ENCODE measurements around the gene PCNA. TPM values are rescaled to one million over a fixed set of nuclear protein-coding genes. Genes with fewer than 3 reads are reported as not detected.
A peak's percentile ranks its signal among the peaks of the same experiment; 100 is the strongest.

Gene PCNA
- total RNA-seq, 1 experiment from 2014 or later = 803 TPM

DNA sequence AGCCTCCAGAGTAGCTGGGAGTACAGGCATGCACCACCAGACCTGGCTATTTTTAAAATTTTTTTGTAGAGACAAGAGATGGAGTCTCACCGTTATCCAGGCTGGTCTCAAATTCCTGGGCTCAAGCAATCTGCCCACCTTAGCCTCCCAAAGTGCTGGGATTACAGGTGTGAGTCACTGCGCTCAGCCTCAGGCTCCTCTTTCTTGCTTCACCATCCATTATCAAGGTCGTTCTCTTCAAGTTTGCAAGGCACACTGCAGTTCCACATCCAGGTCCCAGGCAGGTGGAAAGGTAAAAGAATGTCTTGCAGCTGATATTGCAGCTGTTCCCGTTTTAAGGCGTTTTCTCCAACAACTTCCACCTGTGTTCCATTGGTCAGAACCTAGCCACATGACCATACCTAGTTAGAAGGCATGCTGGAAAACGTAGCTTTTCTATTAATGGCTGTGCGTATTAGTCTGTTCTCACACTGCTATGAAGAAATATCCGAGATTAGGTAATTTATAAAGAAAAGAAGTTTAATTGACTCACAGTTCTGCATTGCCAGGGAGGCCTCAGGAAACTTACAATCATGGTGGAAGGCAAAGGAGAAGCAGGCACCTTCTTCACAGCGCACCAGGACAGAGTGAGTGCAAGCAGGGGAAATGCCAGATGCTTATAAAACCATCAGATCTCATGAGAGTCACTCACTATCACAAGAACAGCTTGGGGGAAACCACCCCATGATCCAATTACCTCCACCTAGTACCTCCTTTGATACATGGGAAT is 51.7 kb downstream of the PCNA start:
- DNase-seq (ENCODE audit: low read depth) = peak; percentile 23

GRCh38 chr20:5065879-5066383 is 53.8 kb downstream of the PCNA start:
- DNase-seq (ENCODE audit: low read depth) = peak; percentile 100

GRCh38 chr20:5065166-5065878 is 54.4 kb downstream of the PCNA start:
- DNase-seq (ENCODE audit: low read depth) = peak; percentile 96

Other genes starting within 250 kb of the PCNA start
- 13.1 and 19.7 TPM in 2 replicates for gene SLC23A2, start 118.4 kb downstream of the PCNA start, total RNA-seq (2014; rRNA removed; shearing (Covaris generic))
- gene TMEM230, start 6.9 kb downstream of the PCNA start, total RNA-seq (2014; rRNA removed; shearing (Covaris generic)) = 303 and 326 TPM in 2 replicates
- 25.8 and 42.0 TPM in 2 replicates for gene CDS2, start 7.0 kb upstream of the PCNA start, total RNA-seq (2014; rRNA removed; shearing (Covaris generic))
- gene PROKR2, start 197.0 kb upstream of the PCNA start, total RNA-seq (2014; rRNA removed; shearing (Covaris generic)) = not detected in 2 replicates